ENCODE data around the gene NEURL4.
"Not testable (repeated sequence)": the region's sequence is repeated elsewhere in the genome, so short reads cannot be mapped to it uniquely, and the experiment has no call there.

Gene NEURL4

GRCh38 chr17:7328840-7329373 is at the start of gene NEURL4:
Gene NEURL4, minus strand, starts transcription at chr17:7329335. Its CDS starts 23 bp downstream, at chr17:7329312.
- Histone ChIP-seq H3K4me2 (ENCODE audit: low read length) (peak within 1 kb of the TSS; percentile 92), H2AFZ (ENCODE audit: low read depth, low read length) (peak within 1 kb of the TSS; percentile 32; the same call in 1 of the 2 replicates), H4K20me1 (ENCODE audit: insufficient read depth, low read length) (no peaks in the 10 kb centered on the region), H3K79me2 (ENCODE audit: low read length) (peaks cover 16% of the 10 kb centered on the region), H3K36me3 (replicated peaks; ENCODE audit: low read depth, low read length) (peaks cover 3% of the 10 kb centered on the region), H3K9me3 (ENCODE audit: insufficient read depth, low read length) (no peaks in the 10 kb centered on the region), H3K27me3 (ENCODE audit: low read depth, low read length) (no peaks in the 10 kb centered on the region), H3K27ac (ENCODE audit: low read length) (peak within 1 kb of the TSS; percentile 93), H3K4me1 (ENCODE audit: low read length) (peaks cover 30% of the 10 kb centered on the region), H3K9ac (ENCODE audit: low read length) (peak within 1 kb of the TSS; percentile 94), H3K4me3 (ENCODE audit: low read length) (peak within 1 kb of the TSS; percentile 88)
- TF ChIP-seq CTCF (IDR thresholded peaks at IDR 0.05; ENCODE audit: low read depth, low read length) (no peak), EZH2phosphoT487 (IDR thresholded peaks at IDR 0.05; ENCODE audit: low read depth) (no peak)

GRCh38 chr17:7374353-7374752 is 45.2 kb upstream of the NEURL4 start:
- no peak overlapping the region for H3K4me3 ChIP-seq (ENCODE audit: low read length)
- H3K36me3 ChIP-seq (replicated peaks; ENCODE audit: low read depth, low read length), result no peaks in the 10 kb centered on the region
- no peak overlapping the region for H3K4me2 ChIP-seq (ENCODE audit: low read length)
- H3K9ac ChIP-seq (ENCODE audit: low read length), result no peak overlapping the region
- no peaks in the 10 kb centered on the region for H3K4me1 ChIP-seq (ENCODE audit: low read length)
- H2AFZ ChIP-seq (ENCODE audit: low read depth, low read length), result no peak overlapping the region
- no peak overlapping the region for H3K27ac ChIP-seq (ENCODE audit: low read length)
- TF ChIP-seq CTCF (IDR thresholded peaks at IDR 0.05; ENCODE audit: low read depth, low read length), result no peak
- TF ChIP-seq EZH2phosphoT487 (IDR thresholded peaks at IDR 0.05; ENCODE audit: low read depth), result no peak
- no peaks in the 10 kb centered on the region for H4K20me1 ChIP-seq (ENCODE audit: insufficient read depth, low read length)
- H3K27me3 ChIP-seq (ENCODE audit: low read depth, low read length), result peaks cover 6% of the 10 kb centered on the region; the same call in 1 of the 2 replicates
- 0 out of 2 replicates have a peak, but pooled peaks cover 4% of the 10 kb centered on the region for H3K9me3 ChIP-seq (ENCODE audit: insufficient read depth, low read length)
- no peaks in the 10 kb centered on the region for H3K79me2 ChIP-seq (ENCODE audit: low read length)

- no peaks in the 10 kb centered on the region for H4K20me1 ChIP-seq (ENCODE audit: insufficient read depth, low read length)
- no peaks in the 10 kb centered on the region for H3K36me3 ChIP-seq (replicated peaks; ENCODE audit: low read depth, low read length)
- peaks cover 6% of the 10 kb centered on the region; the same call in 1 of the 2 replicates for H3K27me3 ChIP-seq (ENCODE audit: low read depth, low read length)
- no peak overlapping the region for H3K4me2 ChIP-seq (ENCODE audit: low read length)
- no peaks in the 10 kb centered on the region for H3K79me2 ChIP-seq (ENCODE audit: low read length)
- no peak overlapping the region for H3K27ac ChIP-seq (ENCODE audit: low read length)
- no peaks in the 10 kb centered on the region for H3K4me1 ChIP-seq (ENCODE audit: low read length)
- H3K9me3 ChIP-seq (ENCODE audit: insufficient read depth, low read length), result no peaks in the 10 kb centered on the region
- no peak for TF ChIP-seq EZH2phosphoT487 (IDR thresholded peaks at IDR 0.05; ENCODE audit: low read depth)
- no peak for TF ChIP-seq CTCF (IDR thresholded peaks at IDR 0.05; ENCODE audit: low read depth, low read length)
- H2AFZ ChIP-seq (ENCODE audit: low read depth, low read length), result no peak overlapping the region
- no peak overlapping the region for H3K4me3 ChIP-seq (ENCODE audit: low read length)
- H3K9ac ChIP-seq (ENCODE audit: low read length), result no peak overlapping the region
Observed at GRCh38 chr17:7370853-7371252, 41.7 kb upstream of the NEURL4 start.

GRCh38 chr17:7369825-7370224 is 40.7 kb upstream of the NEURL4 start:
- Histone ChIP-seq H3K4me2 (ENCODE audit: low read length) (no peak overlapping the region), H3K36me3 (replicated peaks; ENCODE audit: low read depth, low read length) (no peaks in the 10 kb centered on the region), H3K27ac (ENCODE audit: low read length) (no peak overlapping the region), H3K4me3 (ENCODE audit: low read length) (no peak overlapping the region), H3K27me3 (ENCODE audit: low read depth, low read length) (peaks cover 6% of the 10 kb centered on the region; the same call in 1 of the 2 replicates), H4K20me1 (ENCODE audit: insufficient read depth, low read length) (no peaks in the 10 kb centered on the region), H3K4me1 (ENCODE audit: low read length) (no peaks in the 10 kb centered on the region), H3K9me3 (ENCODE audit: insufficient read depth, low read length) (no peaks in the 10 kb centered on the region), H3K79me2 (ENCODE audit: low read length) (no peaks in the 10 kb centered on the region), H3K9ac (ENCODE audit: low read length) (no peak overlapping the region), H2AFZ (ENCODE audit: low read depth, low read length) (no peak overlapping the region)
- no peak for TF ChIP-seq EZH2phosphoT487 (IDR thresholded peaks at IDR 0.05; ENCODE audit: low read depth)

- H3K27ac ChIP-seq (ENCODE audit: low read length); H3K4me3 ChIP-seq (ENCODE audit: low read length); H4K20me1 ChIP-seq (ENCODE audit: insufficient read depth, low read length); H3K4me1 ChIP-seq (ENCODE audit: low read length); H2AFZ ChIP-seq (ENCODE audit: low read depth, low read length); H3K9ac ChIP-seq (ENCODE audit: low read length); H3K4me2 ChIP-seq (ENCODE audit: low read length); H3K9me3 ChIP-seq (ENCODE audit: insufficient read depth, low read length); H3K79me2 ChIP-seq (ENCODE audit: low read length); H3K27me3 ChIP-seq (ENCODE audit: low read depth, low read length); H3K36me3 ChIP-seq (replicated peaks; ENCODE audit: low read depth, low read length): not testable (repeated sequence)
Observed at GRCh38 chr17:7368599-7368994, 39.5 kb upstream of the NEURL4 start.
